IMR-90 (cell line): ENCODE data around the gene UNC13C.

ENCODE experiments used
- FOS ChIP-seq: fragments of 150-350 bp; IDR thresholded peaks from 2 replicates; pipeline ENCODE4 v1.6.1; 2016; ENCODE audit warnings: low read depth, low read length
- POLR2A ChIP-seq: IDR thresholded peaks from 2 replicates; pipeline ENCODE4 v1.6.1; 2012; ENCODE audit warnings: mild to moderate bottlenecking, low read depth, low read length
- RAD21 ChIP-seq: IDR thresholded peaks from 2 replicates; pipeline ENCODE4 v1.6.1; 2012; ENCODE audit warnings: low read length, improper control_type of control experiment
- RCOR1 ChIP-seq: IDR thresholded peaks from 2 replicates; pipeline ENCODE4 v1.6.1; 2012; ENCODE audit warnings: mild to moderate bottlenecking, low read length, improper control_type of control experiment; ENCODE audit not compliant: insufficient replicate concordance
- SMC3 ChIP-seq: fragments of 150-350 bp; IDR thresholded peaks from 2 replicates; pipeline ENCODE4 v1.6.1; 2016; ENCODE audit warnings: low read depth, mild to moderate bottlenecking, antibody characterized with exemption, low read length, moderate library complexity
- TF ChIP-seq, protein P1 (sequence below): conservative IDR thresholded peaks from 2 replicates; pipeline ENCODE4 v1.5.1; 2012; ENCODE audit warnings: mild to moderate bottlenecking, low read depth, low read length, improper control_type of control experiment

DNA sequence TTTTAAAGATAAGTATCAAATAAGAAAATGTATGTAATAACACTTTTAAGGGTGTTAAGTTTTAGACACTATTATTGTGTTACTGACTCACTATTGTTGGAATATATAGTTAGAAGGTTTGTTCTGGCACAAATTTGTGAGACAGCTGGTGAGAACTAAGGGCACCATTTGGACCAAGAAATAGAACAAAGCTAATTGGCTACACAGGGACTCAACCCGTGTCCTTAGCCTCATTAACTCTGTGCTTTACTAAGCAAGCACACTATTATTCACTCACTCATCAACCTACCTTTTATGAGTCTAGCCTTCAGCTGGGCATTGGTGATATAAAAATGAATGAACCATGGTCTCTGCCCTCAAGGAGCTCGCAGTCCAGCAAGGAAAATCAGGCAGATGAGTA lies 4.1 kb upstream of the UNC13C start:
- TF ChIP-seq SMC3, result no peak
- TF ChIP-seq POLR2A, result no peak
- no peak for TF ChIP-seq RCOR1
- no peak for TF ChIP-seq FOS
- TF ChIP-seq, protein P1, sequence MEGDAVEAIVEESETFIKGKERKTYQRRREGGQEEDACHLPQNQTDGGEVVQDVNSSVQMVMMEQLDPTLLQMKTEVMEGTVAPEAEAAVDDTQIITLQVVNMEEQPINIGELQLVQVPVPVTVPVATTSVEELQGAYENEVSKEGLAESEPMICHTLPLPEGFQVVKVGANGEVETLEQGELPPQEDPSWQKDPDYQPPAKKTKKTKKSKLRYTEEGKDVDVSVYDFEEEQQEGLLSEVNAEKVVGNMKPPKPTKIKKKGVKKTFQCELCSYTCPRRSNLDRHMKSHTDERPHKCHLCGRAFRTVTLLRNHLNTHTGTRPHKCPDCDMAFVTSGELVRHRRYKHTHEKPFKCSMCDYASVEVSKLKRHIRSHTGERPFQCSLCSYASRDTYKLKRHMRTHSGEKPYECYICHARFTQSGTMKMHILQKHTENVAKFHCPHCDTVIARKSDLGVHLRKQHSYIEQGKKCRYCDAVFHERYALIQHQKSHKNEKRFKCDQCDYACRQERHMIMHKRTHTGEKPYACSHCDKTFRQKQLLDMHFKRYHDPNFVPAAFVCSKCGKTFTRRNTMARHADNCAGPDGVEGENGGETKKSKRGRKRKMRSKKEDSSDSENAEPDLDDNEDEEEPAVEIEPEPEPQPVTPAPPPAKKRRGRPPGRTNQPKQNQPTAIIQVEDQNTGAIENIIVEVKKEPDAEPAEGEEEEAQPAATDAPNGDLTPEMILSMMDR, result no peak
- no peak for TF ChIP-seq RAD21
